ENCODE measurements around the gene NXPH1. TPM values are rescaled to one million over a fixed set of nuclear protein-coding genes. Genes with fewer than 3 reads are reported as not detected.

Gene NXPH1
- total and polyA plus RNA-seq, 8 donors = 0.11 TPM; not detected in 7

GRCh38 chr7:8773518-8773917, 340.1 kb downstream of the NXPH1 start:
- intact Hi-C loops (cut with DNase I) = no loop called here
- ATAC-seq = no peak
- Histone ChIP-seq H3K27ac (no peak overlapping the region), H3K27me3 (no peaks in the 10 kb centered on the region), H3K4me3 (no peak overlapping the region), H3K9me3 (peaks cover 0 to 10% of the 10 kb centered on the region in 2 donors), H3K36me3 (no peaks in the 10 kb centered on the region), H3K4me1 (no peaks in the 10 kb centered on the region)
- no peak for DNase-seq
- TF ChIP-seq CTCF (IDR thresholded peaks at IDR 0.05) = no peak

- no peak for DNase-seq
- intact Hi-C loops (cut with DNase I) = no loop called here
- Histone ChIP-seq H3K9me3 (peaks cover 0 to 2% of the 10 kb centered on the region in 2 donors), H3K4me3 (no peak overlapping the region), H3K4me1 (no peaks in the 10 kb centered on the region), H3K27me3 (no peaks in the 10 kb centered on the region), H3K36me3 (no peaks in the 10 kb centered on the region), H3K27ac (no peak overlapping the region)
- no peak for ATAC-seq
- TF ChIP-seq CTCF (IDR thresholded peaks at IDR 0.05) = no peak
Measured at GRCh38 chr7:8778459-8778858, 345.1 kb downstream of the NXPH1 start.

- H3K9me3 ChIP-seq = no peaks in the 10 kb centered on the region
- intact Hi-C loops (cut with DNase I) = no loop called here
Measured at GRCh38 chr7:8781166-8781565, 347.8 kb downstream of the NXPH1 start.

GRCh38 chr7:8783229-8783628, 349.8 kb downstream of the NXPH1 start:
- Histone ChIP-seq H3K36me3 (no peaks in the 10 kb centered on the region), H3K27me3 (no peaks in the 10 kb centered on the region), H3K4me1 (no peaks in the 10 kb centered on the region), H3K4me3 (no peak overlapping the region), H3K9me3 (peaks cover 0 to 4% of the 10 kb centered on the region in 2 donors), H3K27ac (no peak overlapping the region)
- no peak for ATAC-seq
- no peak for TF ChIP-seq CTCF (IDR thresholded peaks at IDR 0.05)
- intact Hi-C loops (cut with DNase I) = no loop called here
- no peak for DNase-seq

More at GRCh38 chr7:8781166-8781565, 347.8 kb downstream of the NXPH1 start:
- no peak overlapping the region for H3K4me3 ChIP-seq
- DNase-seq (no peak), ATAC-seq (no peak)
- H3K36me3 ChIP-seq = no peaks in the 10 kb centered on the region
- H3K27ac ChIP-seq = no peak overlapping the region
- no peak for TF ChIP-seq CTCF (IDR thresholded peaks at IDR 0.05)
- H3K27me3 ChIP-seq = no peaks in the 10 kb centered on the region
- no peaks in the 10 kb centered on the region for H3K4me1 ChIP-seq

GRCh38 chr7:8785081-8785480, 351.7 kb downstream of the NXPH1 start:
- Histone ChIP-seq H3K4me3 (no peak overlapping the region), H3K27ac (no peak overlapping the region), H3K36me3 (no peaks in the 10 kb centered on the region), H3K9me3 (peaks cover 0 to 4% of the 10 kb centered on the region in 2 donors), H3K4me1 (no peaks in the 10 kb centered on the region), H3K27me3 (no peaks in the 10 kb centered on the region)
- no peak for DNase-seq
- no peak for TF ChIP-seq CTCF (IDR thresholded peaks at IDR 0.05)
- intact Hi-C loops (cut with DNase I) = no loop called here
- ATAC-seq = no peak

Measured in left lung (tissue), 10 donors.